H1 (cell line): ENCODE data around the gene SLC11A1. TPM values are rescaled to one million over a fixed set of nuclear protein-coding genes. Genes with fewer than 3 reads are reported as not detected.

ENCODE experiments used
- CTCF ChIA-PET: fragments of 300-600 bp; sonication (Branson Sonifier 250); formaldehyde crosslinking; loops from one replicate; lab custom pipeline; 2021; ENCODE audit not compliant: partially characterized antibody; lab: Charles Lee
- POLR2A ChIA-PET: fragments of 300-600 bp; sonication (Branson Sonifier 250); formaldehyde crosslinking; loops from one replicate; lab custom pipeline; 2021; ENCODE audit warnings: inconsistent platforms; ENCODE audit not compliant: partially characterized antibody; lab: Charles Lee
- DNase-seq, 2 experiments: peaks; one replicate each; pipeline versions ENCODE4 v3.0.0 to v3.0.0-alpha.2; 2010 to 2022; ENCODE audit warnings: low spot score in 2 of 2, low read depth in 1 of 2, mixed read lengths in 1 of 2
- FAIRE-seq: peaks from 2 replicates; lab custom pipeline; 2011; peaks lifted over from hg19 to GRCh38; lab: Jason Lieb, UNC
- H2AFZ ChIP-seq: 2 replicates; pipeline ENCODE4 v1.8.1; 2012; ENCODE audit warnings: low read length, inconsistent platforms
- H2AK5ac ChIP-seq: 2 replicates; pipeline ENCODE4 v1.6.1; 2013; ENCODE audit warnings: low read depth, low read length
- H2BK120ac ChIP-seq: replicated peaks from 2 replicates; pipeline ENCODE3; 2013; ENCODE audit warnings: low read depth, low read length, inconsistent platforms
- H2BK12ac ChIP-seq: 2 replicates; pipeline ENCODE4 v1.6.1; 2013; ENCODE audit warnings: low read depth, low read length
- H2BK15ac ChIP-seq: 2 replicates; pipeline ENCODE4 v1.6.1; 2013; ENCODE audit warnings: low read length
- H2BK20ac ChIP-seq: 2 replicates; pipeline ENCODE4 v1.6.1; 2013; ENCODE audit warnings: low read length
- H2BK5ac ChIP-seq: 2 replicates; pipeline ENCODE4 v1.6.1; 2013; ENCODE audit warnings: low read depth, low read length
- H3K14ac ChIP-seq: 2 replicates; pipeline ENCODE4 v1.6.1; 2013; ENCODE audit warnings: inconsistent platforms; ENCODE audit not compliant: insufficient read length
- H3K18ac ChIP-seq: 2 replicates; pipeline ENCODE4 v1.6.1; 2013; ENCODE audit warnings: low read length; ENCODE audit errors: extremely low read depth
- H3K23ac ChIP-seq: 2 replicates; pipeline ENCODE4 v1.6.1; 2013; ENCODE audit warnings: inconsistent platforms; ENCODE audit not compliant: insufficient read length
- H3K23me2 ChIP-seq: 2 replicates; pipeline ENCODE4 v1.6.1; 2013; ENCODE audit warnings: low read depth, low read length
- H3K27ac ChIP-seq: 2 replicates; pipeline ENCODE4 v1.6.1; 2011; ENCODE audit warnings: low read depth, low read length, inconsistent platforms
- H3K27me3 ChIP-seq, 4 experiments: replicated peaks in 1 of 4; 1 replicate in 1 of 4; 2 replicates in 3 of 4; pipeline versions ENCODE4 v1.6.1 to v1.8.1; 2011 to 2013; ENCODE audit warnings: low read length in 3 of 4, mild to moderate bottlenecking in 3 of 4, inconsistent platforms in 2 of 4, mixed read lengths in 2 of 4, moderate library complexity in 1 of 4; ENCODE audit not compliant: control insufficient read depth in 3 of 4, insufficient read depth in 3 of 4; ENCODE audit errors: extremely low read depth in 1 of 4
- H3K36me3 ChIP-seq, 4 experiments: 2 replicates each; pipeline versions ENCODE4 v1.6.1 to v1.8.1; 2011 to 2013; ENCODE audit warnings: mild to moderate bottlenecking in 4 of 4, low read length in 3 of 4, moderate library complexity in 2 of 4, control low read depth in 1 of 4, inconsistent platforms in 1 of 4; ENCODE audit not compliant: insufficient read depth in 4 of 4, control insufficient read depth in 2 of 4
- H3K4ac ChIP-seq: replicated peaks from 2 replicates; pipeline ENCODE3; 2013; ENCODE audit warnings: low read length, low read depth, mixed read lengths, inconsistent platforms; ENCODE audit not compliant: insufficient read length
- H3K4me1 ChIP-seq, 4 experiments: replicated peaks in 1 of 4; 1 replicate in 1 of 4; 2 replicates in 3 of 4; pipeline versions ENCODE4 v1.6.1 to v1.8.1; 2011 to 2013; ENCODE audit warnings: low read length in 3 of 4, inconsistent platforms in 2 of 4, mixed read lengths in 1 of 4; ENCODE audit not compliant: insufficient read depth in 4 of 4, control insufficient read depth in 3 of 4
- H3K4me2 ChIP-seq, 2 experiments: 2 replicates each; pipeline versions ENCODE4 v1.6.1 to v1.8.1; 2011 to 2013; ENCODE audit warnings: low read depth in 2 of 2, low read length in 2 of 2, control low read depth in 1 of 2, inconsistent platforms in 1 of 2, mild to moderate bottlenecking in 1 of 2; ENCODE audit not compliant: insufficient read depth in 1 of 2
- H3K4me3 ChIP-seq, 4 experiments: fragments of 200-600, 300-600 bp in 1 of 4; sonication (generic), shearing (Covaris generic), sonication (Bioruptor Twin) in 1 of 4; 2 replicates each; pipeline versions ENCODE4 v1.5.1 to v1.8.1; 2011 to 2016; ENCODE audit warnings: low read length in 4 of 4, low read depth in 3 of 4, control low read depth in 2 of 4, inconsistent platforms in 2 of 4, mild to moderate bottlenecking in 2 of 4, mixed read lengths in 1 of 4, moderate library complexity in 1 of 4; ENCODE audit not compliant: insufficient read depth in 2 of 4; ENCODE audit errors: extremely low read depth in 1 of 4
- H3K56ac ChIP-seq: replicated peaks from 2 replicates; pipeline ENCODE3; 2013; ENCODE audit warnings: low read depth, mild to moderate bottlenecking, mixed read lengths, low read length, inconsistent platforms; ENCODE audit not compliant: insufficient read length
- H3K79me1 ChIP-seq: 2 replicates; pipeline ENCODE4 v1.6.1; 2013; ENCODE audit warnings: low read depth, low read length, control low read depth
- H3K79me2 ChIP-seq, 2 experiments: 2 replicates each; pipeline versions ENCODE4 v1.6.1 to v1.8.1; 2012 to 2013; ENCODE audit warnings: low read length in 2 of 2, mild to moderate bottlenecking in 2 of 2, inconsistent platforms in 1 of 2; ENCODE audit not compliant: insufficient read depth in 2 of 2, control insufficient read depth in 1 of 2
- H3K9ac ChIP-seq, 4 experiments: replicated peaks in 1 of 4; 1 replicate in 1 of 4; 2 replicates in 3 of 4; pipeline versions ENCODE4 v1.6.1 to v1.8.1; 2011 to 2013; ENCODE audit warnings: low read depth in 3 of 4, low read length in 3 of 4, control low read depth in 2 of 4, mild to moderate bottlenecking in 2 of 4, moderate library complexity in 2 of 4, inconsistent platforms in 1 of 4; ENCODE audit errors: extremely low read depth in 1 of 4
- H3K9me3 ChIP-seq, 2 experiments: 2 replicates each; pipeline versions ENCODE4 v1.6.1 to v1.8.1; 2012 to 2013; ENCODE audit warnings: mild to moderate bottlenecking in 2 of 2, moderate library complexity in 2 of 2, control low read depth in 1 of 2, inconsistent platforms in 1 of 2, low read depth in 1 of 2, low read length in 1 of 2, mixed read lengths in 1 of 2; ENCODE audit not compliant: insufficient read depth in 2 of 2
- H4K20me1 ChIP-seq, 2 experiments: replicated peaks in 1 of 2; 2 replicates each; pipeline versions ENCODE3 to v1.8.1; 2011 to 2013; ENCODE audit warnings: inconsistent platforms in 2 of 2, low read length in 2 of 2, mild to moderate bottlenecking in 1 of 2; ENCODE audit not compliant: insufficient read depth in 2 of 2, control insufficient read depth in 1 of 2
- H4K5ac ChIP-seq: 2 replicates; pipeline ENCODE4 v1.6.1; 2013; ENCODE audit warnings: low read length, low read depth, mixed read lengths, inconsistent platforms; ENCODE audit not compliant: insufficient read length
- H4K8ac ChIP-seq: 2 replicates; pipeline ENCODE4 v1.8.0; 2013; ENCODE audit warnings: mild to moderate bottlenecking, moderate library complexity, low read length, inconsistent platforms; ENCODE audit not compliant: insufficient read depth; ENCODE audit errors: extremely low read depth
- H4K91ac ChIP-seq: replicated peaks from 2 replicates; pipeline ENCODE3; 2013; ENCODE audit warnings: low read length, mixed read lengths, inconsistent platforms; ENCODE audit not compliant: insufficient read length
- CHD1 ChIP-seq: IDR thresholded peaks from 2 replicates; pipeline ENCODE4 v1.6.1; 2012; ENCODE audit warnings: low read depth, low read length, improper control_type of control experiment
- CTBP2 ChIP-seq: IDR thresholded peaks from 2 replicates; pipeline ENCODE4 v1.7.0; 2011; ENCODE audit warnings: borderline replicate concordance, mild to moderate bottlenecking, moderate library complexity, mixed read lengths, low read length; ENCODE audit not compliant: insufficient read depth, insufficient read length
- EGR1 ChIP-seq: IDR thresholded peaks from 2 replicates; pipeline ENCODE4 v1.6.1; 2011; ENCODE audit warnings: low read depth, low read length, borderline replicate concordance
- EZH2 ChIP-seq: fragments of 200-600 bp; sonication (generic); IDR thresholded peaks from 2 replicates; pipeline ENCODE4 v1.7.1; 2012; ENCODE audit warnings: low read depth, mild to moderate bottlenecking, moderate library complexity, low read length, inconsistent platforms; ENCODE audit not compliant: severe bottlenecking
- JUN ChIP-seq: IDR thresholded peaks from 2 replicates; pipeline ENCODE4 v1.6.1; 2011; ENCODE audit warnings: low read depth, mild to moderate bottlenecking, improper control_type of control experiment, low read length
- KDM4A ChIP-seq: IDR thresholded peaks from one replicate; pipeline ENCODE4 v1.7.1; 2012; ENCODE audit warnings: low read depth, mild to moderate bottlenecking, moderate library complexity, low read length, inconsistent platforms; ENCODE audit not compliant: severe bottlenecking
- POU5F1 ChIP-seq: IDR thresholded peaks from 2 replicates; pipeline ENCODE4 v1.6.1; 2011; ENCODE audit warnings: low read depth, mild to moderate bottlenecking, low read length, moderate library complexity
- RAD21 ChIP-seq, 2 experiments: IDR thresholded peaks in 1 of 2; conservative IDR thresholded peaks in 1 of 2; 2 replicates each; pipeline ENCODE4 v1.6.1; 2011; ENCODE audit warnings: low read depth in 2 of 2, low read length in 2 of 2, improper control_type of control experiment in 1 of 2, inconsistent platforms in 1 of 2, mild to moderate bottlenecking in 1 of 2, moderate library complexity in 1 of 2
- SIN3A ChIP-seq, 2 experiments: IDR thresholded peaks in 1 of 2; conservative IDR thresholded peaks in 1 of 2; 2 replicates each; pipeline ENCODE4 v1.6.1; 2011 to 2012; ENCODE audit warnings: low read length in 2 of 2, improper control_type of control experiment in 1 of 2, low read depth in 1 of 2, mild to moderate bottlenecking in 1 of 2
- SIRT6 ChIP-seq: IDR thresholded peaks from one replicate; pipeline ENCODE4 v1.7.1; 2012; ENCODE audit warnings: low read length, inconsistent platforms
- SRF ChIP-seq: IDR thresholded peaks from 2 replicates; pipeline ENCODE4 v1.6.1; 2011; ENCODE audit warnings: mild to moderate bottlenecking, low read depth, low read length, moderate library complexity
- SUZ12 ChIP-seq: fragments of 200-600 bp; sonication (generic); IDR thresholded peaks from 2 replicates; pipeline ENCODE4 v1.6.1; 2012; ENCODE audit warnings: mild to moderate bottlenecking, inconsistent platforms, low read length, moderate library complexity, mixed read lengths
- TAF1 ChIP-seq: IDR thresholded peaks from 2 replicates; pipeline ENCODE4 v1.6.1; 2011; ENCODE audit warnings: mild to moderate bottlenecking, low read depth, low read length
- TBP ChIP-seq: IDR thresholded peaks from 2 replicates; pipeline ENCODE4 v1.6.1; 2011; ENCODE audit warnings: low read depth, low read length, improper control_type of control experiment
- TEAD4 ChIP-seq: IDR thresholded peaks from 2 replicates; pipeline ENCODE4 v1.6.1; 2012; ENCODE audit warnings: low read depth, low read length, inconsistent platforms, mixed read lengths
- WGBS, 2 experiments: shearing (Covaris generic) in 1 of 2; methylation state at CpG; one replicate each; pipeline versions ENCODE4 v1.1.6 to v1.1.7; 2013 to 2015; ENCODE audit warnings: low lambda C conversion rate in 2 of 2, mixed read lengths in 2 of 2, inconsistent platforms in 1 of 2, low coverage in 1 of 2, missing lambda C conversion rate in 1 of 2; ENCODE audit not compliant: insufficient replicate concordance in 2 of 2, insufficient coverage in 1 of 2, insufficient read length in 1 of 2; ENCODE audit errors: extremely low coverage in 1 of 2, missing lambda C conversion rate in 1 of 2; 5-methylcytosine and 5-hydroxymethylcytosine counted together
- polyA plus RNA-seq, 7 experiments: library from polyadenylated mRNA; depleted of rRNA in 3 of 7; stranded (reverse) in 5 of 7; unstranded in 2 of 7; fragments of >200 nt in 5 of 7; fragments of 200-250 nt in 2 of 7; gene quantifications; 1 replicate in 5 of 7; 2 replicates in 1 of 7; 4 replicates in 1 of 7; pipeline versions ENCODE4 v1.2.1 to v1.2.3, GENCODE V29; 2011 to 2013; ENCODE audit warnings: missing spikeins in 2 of 7, mixed read lengths in 2 of 7
- total RNA-seq: library from RNA; stranded (reverse); fragmentation: NEBNext Ultra II Directional; extraction: Animal tissue kit (Norgen Biotek cat#: 25700); gene quantifications from 2 replicates; pipeline ENCODE4 v1.2.1, GENCODE V29; 2021

The SLC11A1 gene
- total and polyA plus RNA-seq, 2 of the 8 experiments (the other 6 are each of a cell fraction or from before 2014, with no cell fraction given), result 0.20 to 0.43 TPM

- Histone ChIP-seq H3K27ac (no peak overlapping the region), H4K5ac (no peak overlapping the region), H2BK5ac (no peak overlapping the region), H3K14ac (no peak overlapping the region), H3K18ac (no peak overlapping the region), H2BK12ac (no peak overlapping the region), H3K4me2 (no peak overlapping the region), H3K79me2 (no peaks in the 10 kb centered on the region), H3K9ac (no peak overlapping the region), H2BK120ac (no peak overlapping the region), H3K23ac (no peak overlapping the region), H3K27me3 (no peaks in the 10 kb centered on the region), H3K56ac (no peak overlapping the region), H3K79me1 (no peaks in the 10 kb centered on the region), H4K20me1 (no peaks in the 10 kb centered on the region), H4K8ac (no peak overlapping the region), H3K36me3 (no peaks in the 10 kb centered on the region), H2AFZ (no peak overlapping the region), H3K9me3 (no peaks in the 10 kb centered on the region), H3K4ac (no peak overlapping the region), H2BK20ac (no peak overlapping the region), H3K4me1 (no peaks in the 10 kb centered on the region), H3K23me2 (no peaks in the 10 kb centered on the region), H2BK15ac (no peak overlapping the region), H4K91ac (no peak overlapping the region), H2AK5ac (no peak overlapping the region), H3K4me3 (no peak overlapping the region)
- WGBS, 2 experiments, result 86% methylated on average over 2 of the region's 2 CpGs; no CpG with 5 or more reads in 1 of the 2 experiments
- DNase-seq, result no peak
- ChIA-PET POLR2A (interaction anchor here (1.4 kb wide), 1 partner anchor 9 kb away, joined by 4 read pairs; no protein-coding TSS in a partner anchor), CTCF (interaction anchor here (0.6 to 1.1 kb wide), 2 partner anchors 81 to 138 kb away, joined by 3 read pairs; no protein-coding TSS in a partner anchor)
- FAIRE-seq, result no peak
- TF ChIP-seq TEAD4 (no peak), SUZ12 (no peak), JUN (no peak), POU5F1 (no peak), SRF (no peak), SIRT6 (no peak), KDM4A (no peak), TAF1 (no peak), SIN3A (conservative IDR thresholded peaks at IDR 0.05 in 1 of 2, IDR thresholded peaks at IDR 0.05 in 1 of 2; ENCODE audit: low read depth in 1 of 2, low read length in 2 of 2) (no peak), TBP (no peak), CHD1 (no peak), EZH2 (no peak), CTBP2 (no peak), RAD21 (IDR thresholded peaks at IDR 0.05 in 1 of 2, conservative IDR thresholded peaks at IDR 0.05 in 1 of 2; ENCODE audit: low read depth in 2 of 2, low read length in 2 of 2) (no peak), EGR1 (no peak)
Measured at GRCh38 chr2:218375212-218375611, 6.9 kb upstream of the SLC11A1 start.
